Small intestine (tissue), 7 donors: ENCODE results near the gene PPP1R37. TPM values are rescaled to one million over a fixed set of nuclear protein-coding genes. Genes with fewer than 3 reads are reported as not detected.

Source experiments
- DNase-seq, 2 donors: peaks; one replicate each; pipeline versions ENCODE4 v3.0.0 to v3.0.0-alpha.2; 2013
- FAIRE-seq: peaks from 2 replicates; lab custom pipeline; 2012; peaks lifted over from hg19 to GRCh38; lab: Jason Lieb, UNC
- H3K27ac ChIP-seq, 3 donors: one replicate each; pipeline ENCODE4 v1.5.1; 2013; ENCODE audit warnings: low read length in 2 of 3, mild to moderate bottlenecking in 2 of 3, control low read depth in 1 of 3, inconsistent platforms in 1 of 3, low read depth in 1 of 3, moderate library complexity in 1 of 3
- H3K27me3 ChIP-seq, 3 donors: one replicate each; pipeline ENCODE4 v1.6.1; 2013; ENCODE audit warnings: low read length in 3 of 3, inconsistent platforms in 1 of 3; ENCODE audit not compliant: control insufficient read depth in 3 of 3, insufficient read depth in 3 of 3
- H3K36me3 ChIP-seq, 3 donors: one replicate each; pipeline ENCODE4 v1.6.1; 2013; ENCODE audit warnings: low read length in 3 of 3, inconsistent platforms in 1 of 3, low read depth in 1 of 3, mild to moderate bottlenecking in 1 of 3, moderate library complexity in 1 of 3; ENCODE audit not compliant: control insufficient read depth in 3 of 3, insufficient read depth in 2 of 3
- H3K4me1 ChIP-seq, 3 donors: one replicate each; pipeline ENCODE4 v1.6.1; 2013; ENCODE audit warnings: low read length in 2 of 3, inconsistent platforms in 1 of 3, low read depth in 1 of 3, mild to moderate bottlenecking in 1 of 3, moderate library complexity in 1 of 3; ENCODE audit not compliant: control insufficient read depth in 3 of 3, insufficient read depth in 2 of 3
- H3K4me3 ChIP-seq, 3 donors: one replicate each; pipeline ENCODE4 v1.5.1; 2013; ENCODE audit warnings: low read length in 3 of 3, control low read depth in 1 of 3, inconsistent platforms in 1 of 3, low read depth in 1 of 3, mild to moderate bottlenecking in 1 of 3, moderate library complexity in 1 of 3
- H3K9me3 ChIP-seq, 2 donors: one replicate each; pipeline ENCODE4 v1.6.1; 2013; ENCODE audit warnings: low read depth in 1 of 2, low read length in 1 of 2; ENCODE audit not compliant: control insufficient read depth in 2 of 2, insufficient read depth in 1 of 2
- WGBS, 3 donors: extraction: QIAGEN DNeasy Blood & Tissue Kit; methylation state at CpG; one replicate each; pipeline ENCODE4 v1.1.7; 2013; 5-methylcytosine and 5-hydroxymethylcytosine counted together
- polyA plus RNA-seq, 4 donors: library from polyadenylated mRNA; stranded (reverse) in 3 of 4; unstranded in 1 of 4; fragments of 200-250 nt in 3 of 4; fragments of 120-200 nt in 1 of 4; gene quantifications; one replicate each; pipeline versions ENCODE4 v1.2.1 to v1.2.3, GENCODE V29; 2013
- donor health status: healthy with polysubstance abuse.
- donor health status: control.
- donor health status: control.
- donor health status: Bipolar disorder and iron deficiency.
- donor health status: healthy.

The PPP1R37 gene
- polyA plus RNA-seq, 4 donors: 19.5 to 47.0 (median 31.6) TPM

GRCh38 chr19:45178262-45179071, 85.5 kb downstream of the PPP1R37 start, which contains the start of gene BLOC1S3:
BLOC1S3 (plus strand) TSS chr19:45178784; CDS start chr19:45179297, 513 bp downstream.
- H3K4me1 ChIP-seq: peaks cover 0 to 13% (median 12%) of the 10 kb centered on the region in 3 donors
- H3K4me3 ChIP-seq: peak within 1 kb of the TSS; percentile 74 to 96 (median 86)
- DNase-seq (peak; percentile 100), FAIRE-seq (peak; percentile 73)
- no peaks in the 10 kb centered on the region for H3K27me3 ChIP-seq
- H3K9me3 ChIP-seq: no peaks in the 10 kb centered on the region
- peaks cover 0 to 22% (median 2%) of the 10 kb centered on the region in 3 donors for H3K36me3 ChIP-seq
- WGBS, 3 donors: 0% methylated on average over 51 of the region's 51 CpGs
- peak within 1 kb of the TSS; percentile 88 to 98 (median 92) for H3K27ac ChIP-seq

- peak in 1 of 2 donors; percentile 77 for DNase-seq
- FAIRE-seq: no peak
Measured at GRCh38 chr19:45179072-45179891, 86.3 kb downstream of the PPP1R37 start.

GRCh38 chr19:45179892-45180370, 87.0 kb downstream of the PPP1R37 start:
- FAIRE-seq: no peak
- H3K4me1 ChIP-seq: peaks cover 0 to 13% (median 12%) of the 10 kb centered on the region in 3 donors
- WGBS, 3 donors: 46 to 51% (median 46%) methylated on average over 7 to 9 of the region's 9 CpGs
- no peaks in the 10 kb centered on the region for H3K9me3 ChIP-seq
- peaks cover 0 to 18% (median 2%) of the 10 kb centered on the region in 3 donors for H3K36me3 ChIP-seq
- peak overlapping the region; percentile 64 to 96 (median 86) for H3K4me3 ChIP-seq
- H3K27me3 ChIP-seq: no peaks in the 10 kb centered on the region
- DNase-seq: no peak
- peak overlapping the region in 1 of 3 donors; percentile 94 for H3K27ac ChIP-seq

More at GRCh38 chr19:45179072-45179891, 86.3 kb downstream of the PPP1R37 start:
- peaks cover 0 to 18% (median 2%) of the 10 kb centered on the region in 3 donors for H3K36me3 ChIP-seq
- no peaks in the 10 kb centered on the region for H3K27me3 ChIP-seq
- H3K4me1 ChIP-seq: peaks cover 0 to 13% (median 12%) of the 10 kb centered on the region in 3 donors
- no peaks in the 10 kb centered on the region for H3K9me3 ChIP-seq
- WGBS, 3 donors: 1 to 2% (median 1%) methylated on average over 48 to 97 of the region's 97 CpGs
- H3K4me3 ChIP-seq: peak overlapping the region; percentile 64 to 96 (median 86)
- H3K27ac ChIP-seq: peak overlapping the region; percentile 85 to 94 (median 92)

DNA sequence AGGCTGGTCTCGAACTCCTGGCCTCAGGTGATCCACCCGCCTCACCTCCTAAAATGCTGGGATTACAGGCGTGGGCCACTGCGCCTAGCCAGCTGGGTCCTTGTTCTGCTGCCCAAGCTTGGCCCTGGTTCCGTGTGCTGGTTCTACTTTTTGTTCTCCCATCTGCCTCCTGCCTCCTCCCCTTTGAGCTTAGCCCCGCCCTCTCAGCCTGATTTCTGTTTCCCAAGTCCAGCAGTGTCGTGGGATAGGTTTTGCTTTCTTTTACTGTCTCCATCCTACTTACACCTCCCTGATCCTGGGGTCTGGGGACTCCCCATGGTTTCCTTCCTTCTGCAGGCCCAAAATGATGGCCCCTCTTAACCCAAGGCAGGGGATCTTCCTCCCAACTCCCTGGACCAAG, 88.0 kb downstream of the PPP1R37 start:
- H3K4me1 ChIP-seq: peaks cover 0 to 13% (median 12%) of the 10 kb centered on the region in 3 donors
- 72 to 74% (median 74%) methylated on average over 7 of the region's 7 CpGs for WGBS, 3 donors
- peaks cover 0 to 18% (median 2%) of the 10 kb centered on the region in 3 donors for H3K36me3 ChIP-seq
- no peak overlapping the region for H3K27ac ChIP-seq
- no peak overlapping the region for H3K4me3 ChIP-seq
- no peak for FAIRE-seq
- no peaks in the 10 kb centered on the region for H3K27me3 ChIP-seq
- H3K9me3 ChIP-seq: no peaks in the 10 kb centered on the region
- peak in 1 of 2 donors; percentile 25 for DNase-seq

DNA sequence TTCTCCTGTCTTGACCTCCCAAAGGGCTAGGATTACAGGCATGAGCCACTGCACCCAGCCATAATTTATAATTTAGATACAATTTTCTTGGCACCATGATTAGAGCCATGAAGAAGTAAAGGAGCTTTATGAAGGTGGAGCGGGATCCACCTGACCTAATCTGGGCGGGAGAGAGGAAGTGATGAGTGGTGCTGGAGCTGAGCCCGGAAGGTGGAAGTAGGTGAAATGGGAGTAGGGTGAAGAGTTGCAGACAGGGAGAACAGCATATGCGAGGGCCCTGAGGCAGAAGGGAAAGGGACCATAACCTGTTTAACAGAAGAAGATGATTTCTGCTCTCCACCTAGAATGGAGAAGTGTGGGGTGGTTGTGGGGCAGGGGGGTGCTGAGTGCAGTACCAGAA, 89.8 kb downstream of the PPP1R37 start:
- H3K27me3 ChIP-seq: no peaks in the 10 kb centered on the region
- H3K4me3 ChIP-seq: no peak overlapping the region
- H3K27ac ChIP-seq: no peak overlapping the region
- FAIRE-seq (no peak), DNase-seq (no peak)
- peaks cover 0 to 18% (median 2%) of the 10 kb centered on the region in 3 donors for H3K36me3 ChIP-seq
- 75 to 84% (median 80%) methylated on average over 4 of the region's 4 CpGs for WGBS, 3 donors
- H3K4me1 ChIP-seq: peaks cover 0 to 8% (median 6%) of the 10 kb centered on the region in 3 donors
- no peaks in the 10 kb centered on the region for H3K9me3 ChIP-seq

- H3K4me1 ChIP-seq: peaks cover 0 to 8% (median 6%) of the 10 kb centered on the region in 3 donors
- no peak for DNase-seq
- no peaks in the 10 kb centered on the region for H3K27me3 ChIP-seq
- no peaks in the 10 kb centered on the region for H3K9me3 ChIP-seq
- no peak overlapping the region for H3K4me3 ChIP-seq
- peaks cover 0 to 18% (median 2%) of the 10 kb centered on the region in 3 donors for H3K36me3 ChIP-seq
- H3K27ac ChIP-seq: no peak overlapping the region
- 92 to 97% (median 96%) methylated on average over 5 of the region's 5 CpGs for WGBS, 3 donors
- no peak for FAIRE-seq
Measured at GRCh38 chr19:45184115-45184514, 91.1 kb downstream of the PPP1R37 start.

GRCh38 chr19:45186509-45187334, 93.7 kb downstream of the PPP1R37 start:
- Histone ChIP-seq H3K4me1 (no peaks in the 10 kb centered on the region), H3K36me3 (peaks cover 0 to 10% (median 2%) of the 10 kb centered on the region in 3 donors), H3K27ac (no peak overlapping the region), H3K9me3 (peaks cover 0 to 2% of the 10 kb centered on the region in 2 donors), H3K4me3 (no peak overlapping the region), H3K27me3 (no peaks in the 10 kb centered on the region)
- DNase-seq (no peak), FAIRE-seq (no peak)
- 86 to 89% (median 87%) methylated on average over 12 of the region's 12 CpGs for WGBS, 3 donors
